HepG2 (cell line): ENCODE results near the gene CHAF1A. TPM values are rescaled to one million over a fixed set of nuclear protein-coding genes. Genes with fewer than 3 reads are reported as not detected.

Experiments
- ATF7 ChIP-seq, 2 experiments: fragments of 450-650 bp in 1 of 2; sonication (generic) in 1 of 2; formaldehyde crosslinking in 1 of 2; IDR thresholded peaks; 2 replicates each; pipeline versions ENCODE4 v1.4.0 to v1.6.1; 2016 to 2020; ENCODE audit warnings: antibody characterized with exemption in 1 of 2, mild to moderate bottlenecking in 1 of 2, missing genetic modification reagents in 1 of 2
- ERF ChIP-seq: IDR thresholded peaks from 2 replicates; pipeline ENCODE4 v1.6.1; 2018; ENCODE audit warnings: missing biosample characterization, missing genetic modification reagents
- HNRNPH1 ChIP-seq: fragments of 200-400 bp; formaldehyde crosslinking; optimal IDR thresholded peaks from 2 replicates; pipeline ENCODE3; 2017; ENCODE audit warnings: mild to moderate bottlenecking, low read depth, low read length
- HNRNPK ChIP-seq: fragments of 200-400 bp; formaldehyde crosslinking; IDR thresholded peaks from 2 replicates; pipeline ENCODE4 v1.6.1; 2018; ENCODE audit warnings: low read length, low read depth, moderate library complexity, mild to moderate bottlenecking; ENCODE audit not compliant: poor library complexity, severe bottlenecking
- KDM1A ChIP-seq: IDR thresholded peaks from 2 replicates; pipeline ENCODE4 v1.6.1; 2016; ENCODE audit warnings: missing compliant biosample characterization
- NAIF1 ChIP-seq: sonication (generic); formaldehyde crosslinking; IDR thresholded peaks from 2 replicates; pipeline ENCODE4 v1.5.0; 2020; ENCODE audit warnings: mild to moderate bottlenecking, missing genetic modification reagents, borderline replicate concordance
- PAF1 ChIP-seq: IDR thresholded peaks from 2 replicates; pipeline ENCODE4 v1.6.1; 2016; ENCODE audit warnings: missing genetic modification reagents, missing compliant biosample characterization
- RCOR2 ChIP-seq: IDR thresholded peaks from 2 replicates; pipeline ENCODE4 v1.6.1; 2016; ENCODE audit warnings: missing biosample characterization, missing genetic modification reagents
- RFX3 ChIP-seq: IDR thresholded peaks from 2 replicates; pipeline ENCODE4 v1.6.1; 2016; ENCODE audit warnings: missing biosample characterization, missing genetic modification reagents
- SMARCE1 ChIP-seq: fragments of 450-650 bp; IDR thresholded peaks from 2 replicates; pipeline ENCODE4 v1.6.1; 2017; ENCODE audit warnings: borderline replicate concordance
- TEAD3 ChIP-seq: optimal IDR thresholded peaks from 2 replicates; pipeline ENCODE3; 2016; ENCODE audit warnings: borderline replicate concordance
- ZKSCAN1 ChIP-seq: fragments of 150-350 bp; IDR thresholded peaks from 2 replicates; pipeline ENCODE4 v1.6.1; 2014; ENCODE audit warnings: low read length
- ZNF205 ChIP-seq: IDR thresholded peaks from 2 replicates; pipeline ENCODE4 v1.6.1; 2018; ENCODE audit warnings: missing biosample characterization, missing genetic modification reagents
- ZNF263 ChIP-seq: sonication (generic); formaldehyde crosslinking; IDR thresholded peaks from 2 replicates; pipeline ENCODE4 v1.4.0; 2020; ENCODE audit warnings: missing genetic modification reagents
- ZNF264 ChIP-seq: sonication (generic); formaldehyde crosslinking; IDR thresholded peaks from 2 replicates; pipeline ENCODE4 v1.4.0; 2020; ENCODE audit warnings: missing genetic modification reagents
- ZNF274 ChIP-seq: sonication (generic); formaldehyde crosslinking; IDR thresholded peaks from 2 replicates; pipeline ENCODE4 v1.5.1; 2020; ENCODE audit warnings: mild to moderate bottlenecking, missing genetic modification reagents
- ZNF292 ChIP-seq: sonication (generic); formaldehyde crosslinking; IDR thresholded peaks from 2 replicates; pipeline ENCODE4 v1.8.1; 2022; ENCODE audit warnings: mild to moderate bottlenecking, low read depth, missing genetic modification reagents, borderline replicate concordance
- ZNF33A ChIP-seq: sonication (generic); formaldehyde crosslinking; IDR thresholded peaks from 2 replicates; pipeline ENCODE4 v1.5.1; 2020; ENCODE audit warnings: missing genetic modification reagents, mild to moderate bottlenecking, moderate library complexity, borderline replicate concordance
- ZNF660 ChIP-seq: sonication (generic); formaldehyde crosslinking; IDR thresholded peaks from 2 replicates; pipeline ENCODE4 v1.5.1; 2020; ENCODE audit warnings: mild to moderate bottlenecking, low read depth, missing genetic modification reagents, borderline replicate concordance
- ZNF672 ChIP-seq: sonication (generic); formaldehyde crosslinking; IDR thresholded peaks from 2 replicates; pipeline ENCODE4 v1.8.1; 2022; ENCODE audit warnings: missing genetic modification reagents
- ZNF841 ChIP-seq: sonication (generic); formaldehyde crosslinking; IDR thresholded peaks from 2 replicates; pipeline ENCODE4 v1.8.1; 2023; ENCODE audit warnings: missing genetic modification reagents, borderline replicate concordance
- ZSCAN29 ChIP-seq: sonication (generic); formaldehyde crosslinking; conservative IDR thresholded peaks from 2 replicates; pipeline ENCODE4 v1.4.0; 2020; ENCODE audit warnings: mild to moderate bottlenecking, missing genetic modification reagents
- polyA plus RNA-seq, 8 experiments: library from polyadenylated mRNA; depleted of rRNA in 3 of 8; stranded (reverse) in 7 of 8; unstranded in 1 of 8; fragments of >200 nt; fragmentation: Illumina TruSeq in 4 of 8; extraction: Trizol in 4 of 8; gene quantifications; 2 replicates each; pipeline versions ENCODE4 v1.2.1 to v1.2.3, GENCODE V29; 2011 to 2016; ENCODE audit warnings: low read depth in 4 of 8, missing spikeins in 1 of 8, mixed read lengths in 1 of 8; ENCODE audit not compliant: insufficient read depth in 1 of 8
- total RNA-seq, 5 experiments: library from RNA; depleted of rRNA; stranded (reverse); fragments of >200 nt; fragmentation: Illumina TruSeq; extraction: Trizol; gene quantifications; 2 replicates each; pipeline ENCODE4 v1.2.3, GENCODE V29; 2016; ENCODE audit warnings: low read depth in 1 of 5
- TF ChIP-seq, protein P1 (sequence below): sonication (generic); formaldehyde crosslinking; IDR thresholded peaks from 2 replicates; pipeline ENCODE4 v1.4.0; 2020; ENCODE audit warnings: mild to moderate bottlenecking, missing genetic modification reagents
- TF ChIP-seq, protein P2 (sequence below): sonication (generic); formaldehyde crosslinking; IDR thresholded peaks from 2 replicates; pipeline ENCODE4 v1.5.1; 2020; ENCODE audit warnings: missing genetic modification reagents, mild to moderate bottlenecking, borderline replicate concordance
- TF ChIP-seq, protein P3 (sequence below): sonication (generic); formaldehyde crosslinking; conservative IDR thresholded peaks from 2 replicates; pipeline ENCODE4 v1.8.1; 2023; ENCODE audit warnings: missing genetic modification reagents

CHAF1A gene
- total and polyA plus RNA-seq, 2 of the 13 experiments (the other 11 are each of a cell fraction or from before 2014, with no cell fraction given), result 11.0 to 34.8 TPM

DNA sequence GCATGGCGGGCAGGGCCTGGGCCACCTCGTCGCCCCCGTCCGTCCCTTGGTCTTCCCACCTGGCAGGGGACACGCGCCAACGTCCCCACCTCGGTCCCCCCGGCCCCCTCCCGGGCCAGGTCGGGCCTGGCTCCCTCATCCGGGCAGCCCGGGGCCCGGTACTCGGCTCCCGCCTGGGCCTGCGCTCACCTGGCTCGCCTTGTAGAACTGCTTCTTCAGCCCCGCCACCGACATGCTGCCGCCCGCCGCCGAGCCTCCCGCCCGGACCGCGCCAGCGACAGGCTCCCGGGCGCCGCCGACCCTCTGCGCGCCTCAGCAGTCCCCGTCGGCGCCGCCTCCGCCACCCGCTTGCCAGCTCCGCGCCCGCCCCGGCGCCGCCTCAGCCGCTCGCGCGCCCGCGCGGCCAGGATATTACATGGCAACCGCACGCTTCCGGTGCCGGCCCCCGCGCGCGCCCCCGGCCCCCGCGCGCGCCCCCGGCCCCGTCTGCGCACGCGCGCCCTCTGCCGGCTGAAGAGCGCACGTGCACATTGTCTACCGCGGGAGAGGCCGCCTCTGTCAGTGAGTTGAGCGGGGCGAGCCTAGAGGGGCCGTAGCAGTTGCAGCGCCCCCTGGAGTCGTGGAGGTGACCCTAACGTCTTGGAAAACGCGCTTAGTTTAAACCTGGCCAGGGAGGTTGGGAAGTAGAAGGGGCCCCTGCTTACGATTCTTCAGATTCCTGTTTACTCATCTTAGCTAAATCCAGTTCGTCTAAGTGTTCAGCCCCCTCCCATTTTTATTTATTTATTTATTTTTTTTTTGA is 2.1 kb upstream of the CHAF1A start, which contains the start of gene SH3GL1 (continued):
- peak; percentile 68 for TF ChIP-seq TEAD3 (CRISPR knock-in tag)
- 0 out of 2 replicates have a peak, but pooled peaks have one; percentile 21 for TF ChIP-seq ZKSCAN1
- no peak for TF ChIP-seq ZNF263 (CRISPR knock-in tag)
- TF ChIP-seq KDM1A (CRISPR knock-in tag), result no peak
- no peak for TF ChIP-seq ZNF841 (CRISPR knock-in tag)
- no peak for TF ChIP-seq ZSCAN29 (CRISPR knock-in tag)
- TF ChIP-seq ERF, result peak; percentile 85
- no peak; the same call in 1 of the 2 replicates for TF ChIP-seq ZNF205 (CRISPR knock-in tag)
- no peak for TF ChIP-seq RFX3 (CRISPR knock-in tag)
- TF ChIP-seq NAIF1 (CRISPR knock-in tag), result no peak
- no peak for TF ChIP-seq ZNF33A
- TF ChIP-seq ATF7 (IDR thresholded peaks at IDR 0.05), result no peak
- TF ChIP-seq ATF7 (CRISPR knock-in tag; IDR thresholded peaks at IDR 0.05), result no peak
- no peak for TF ChIP-seq HNRNPH1
- 0 out of 2 replicates have a peak, but pooled peaks have one; percentile 8 for TF ChIP-seq ZNF672 (CRISPR knock-in tag)
- TF ChIP-seq ZNF660 (CRISPR knock-in tag), result no peak
- TF ChIP-seq, protein P1, sequence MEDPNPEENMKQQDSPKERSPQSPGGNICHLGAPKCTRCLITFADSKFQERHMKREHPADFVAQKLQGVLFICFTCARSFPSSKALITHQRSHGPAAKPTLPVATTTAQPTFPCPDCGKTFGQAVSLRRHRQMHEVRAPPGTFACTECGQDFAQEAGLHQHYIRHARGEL (CRISPR knock-in tag), result no peak
- no peak for TF ChIP-seq SMARCE1
- TF ChIP-seq, protein P2, sequence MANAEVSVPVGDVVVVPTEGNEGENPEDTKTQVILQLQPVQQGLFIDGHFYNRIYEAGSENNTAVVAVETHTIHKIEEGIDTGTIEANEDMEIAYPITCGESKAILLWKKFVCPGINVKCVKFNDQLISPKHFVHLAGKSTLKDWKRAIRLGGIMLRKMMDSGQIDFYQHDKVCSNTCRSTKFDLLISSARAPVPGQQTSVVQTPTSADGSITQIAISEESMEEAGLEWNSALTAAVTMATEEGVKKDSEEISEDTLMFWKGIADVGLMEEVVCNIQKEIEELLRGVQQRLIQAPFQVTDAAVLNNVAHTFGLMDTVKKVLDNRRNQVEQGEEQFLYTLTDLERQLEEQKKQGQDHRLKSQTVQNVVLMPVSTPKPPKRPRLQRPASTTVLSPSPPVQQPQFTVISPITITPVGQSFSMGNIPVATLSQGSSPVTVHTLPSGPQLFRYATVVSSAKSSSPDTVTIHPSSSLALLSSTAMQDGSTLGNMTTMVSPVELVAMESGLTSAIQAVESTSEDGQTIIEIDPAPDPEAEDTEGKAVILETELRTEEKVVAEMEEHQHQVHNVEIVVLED (CRISPR knock-in tag), result peak; percentile 57; the same call in 1 of the 2 replicates
- no peak for TF ChIP-seq HNRNPK
- TF ChIP-seq ZNF274, result no peak
- TF ChIP-seq, protein P3, sequence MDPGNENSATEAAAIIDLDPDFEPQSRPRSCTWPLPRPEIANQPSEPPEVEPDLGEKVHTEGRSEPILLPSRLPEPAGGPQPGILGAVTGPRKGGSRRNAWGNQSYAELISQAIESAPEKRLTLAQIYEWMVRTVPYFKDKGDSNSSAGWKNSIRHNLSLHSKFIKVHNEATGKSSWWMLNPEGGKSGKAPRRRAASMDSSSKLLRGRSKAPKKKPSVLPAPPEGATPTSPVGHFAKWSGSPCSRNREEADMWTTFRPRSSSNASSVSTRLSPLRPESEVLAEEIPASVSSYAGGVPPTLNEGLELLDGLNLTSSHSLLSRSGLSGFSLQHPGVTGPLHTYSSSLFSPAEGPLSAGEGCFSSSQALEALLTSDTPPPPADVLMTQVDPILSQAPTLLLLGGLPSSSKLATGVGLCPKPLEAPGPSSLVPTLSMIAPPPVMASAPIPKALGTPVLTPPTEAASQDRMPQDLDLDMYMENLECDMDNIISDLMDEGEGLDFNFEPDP, result no peak
- no peak for TF ChIP-seq ZNF292 (CRISPR knock-in tag)
- TF ChIP-seq RCOR2, result no peak
- TF ChIP-seq PAF1 (CRISPR knock-in tag), result no peak
- TF ChIP-seq ZNF264 (CRISPR knock-in tag), result no peak
